Superior temporal gyrus (tissue), 1 donor: ENCODE data around the gene LYSMD2.

Source experiments
- DNase-seq: peaks from one replicate; pipeline ENCODE4 v3.0.0-alpha.2; 2016; ENCODE audit errors: extremely low spot score

The LYSMD2 gene

DNA sequence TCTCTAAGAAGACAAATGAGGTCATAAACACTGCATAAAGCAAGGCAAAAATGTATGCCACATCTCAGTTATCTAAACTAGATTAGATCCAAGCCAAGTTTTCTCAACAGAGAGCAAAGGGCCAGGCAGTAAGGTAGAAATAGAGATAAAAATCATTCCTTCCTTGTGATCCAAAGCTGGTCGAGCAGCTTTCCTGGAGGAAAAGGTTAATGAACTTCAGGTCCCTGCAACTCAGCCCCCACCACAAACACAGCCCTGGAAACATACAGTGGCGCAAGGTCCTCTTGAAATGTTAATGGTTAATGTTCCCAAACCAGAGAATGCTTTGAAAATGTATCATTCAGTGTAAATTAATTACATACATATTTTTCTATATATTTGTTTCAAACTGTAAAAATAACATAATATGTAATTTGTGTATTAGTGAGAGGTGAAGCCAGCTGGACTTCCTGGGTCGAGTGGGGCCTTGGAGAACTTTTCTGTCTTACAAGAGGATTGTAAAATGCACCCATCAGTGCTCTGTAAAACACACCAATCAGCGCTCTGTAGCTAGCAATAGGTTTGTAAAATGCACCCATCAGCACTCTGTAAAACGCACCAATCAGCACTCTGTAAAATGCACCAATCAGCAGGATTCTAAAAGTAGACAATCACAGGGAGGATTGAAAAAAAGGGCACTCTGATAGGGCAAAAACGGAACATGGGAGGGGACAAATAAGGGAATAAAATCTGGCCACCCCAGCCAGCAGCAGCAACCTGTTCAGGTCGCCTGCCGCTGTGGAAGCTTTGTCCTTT lies 17.1 kb downstream of the LYSMD2 start:
- no peak for DNase-seq

DNA sequence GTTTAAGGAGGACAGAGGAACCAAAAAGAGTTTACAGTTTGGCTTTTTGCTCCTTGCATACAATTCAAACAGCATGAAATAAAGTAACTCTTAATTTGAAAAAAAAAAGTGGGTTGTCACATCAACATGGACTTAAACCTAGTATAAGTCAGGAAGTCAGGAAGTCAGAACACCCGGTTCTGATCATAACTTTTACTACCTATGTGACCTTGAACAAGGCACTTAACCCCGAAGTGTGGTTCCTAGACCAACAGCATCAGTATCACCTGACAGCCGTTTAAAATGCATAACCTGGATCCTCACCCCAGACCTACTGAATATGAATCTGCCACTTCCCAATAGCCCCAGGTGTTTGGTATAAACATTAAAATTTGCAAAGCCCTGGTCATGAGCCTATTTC lies 18.7 kb downstream of the LYSMD2 start:
- DNase-seq: no peak

DNA sequence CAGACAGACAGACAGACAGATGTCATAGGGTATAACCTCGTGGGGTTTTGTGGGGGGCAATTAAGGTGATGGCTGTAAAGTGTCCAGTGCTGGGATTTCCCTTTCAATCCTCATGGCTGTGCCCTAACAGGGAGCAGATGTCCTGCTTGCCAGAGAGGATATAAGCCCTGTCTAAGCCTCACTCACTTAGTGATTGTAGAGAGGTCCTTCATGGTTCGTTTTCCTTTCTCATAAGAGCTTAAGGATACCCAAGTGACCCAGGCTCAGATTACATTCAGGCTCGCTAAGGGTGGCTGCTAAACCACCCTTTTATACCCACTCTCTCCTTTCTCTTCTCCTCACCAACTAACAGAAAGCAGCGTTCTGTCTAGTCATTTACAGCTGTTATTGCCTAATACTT lies 19.2 kb downstream of the LYSMD2 start:
- DNase-seq: no peak

DNA sequence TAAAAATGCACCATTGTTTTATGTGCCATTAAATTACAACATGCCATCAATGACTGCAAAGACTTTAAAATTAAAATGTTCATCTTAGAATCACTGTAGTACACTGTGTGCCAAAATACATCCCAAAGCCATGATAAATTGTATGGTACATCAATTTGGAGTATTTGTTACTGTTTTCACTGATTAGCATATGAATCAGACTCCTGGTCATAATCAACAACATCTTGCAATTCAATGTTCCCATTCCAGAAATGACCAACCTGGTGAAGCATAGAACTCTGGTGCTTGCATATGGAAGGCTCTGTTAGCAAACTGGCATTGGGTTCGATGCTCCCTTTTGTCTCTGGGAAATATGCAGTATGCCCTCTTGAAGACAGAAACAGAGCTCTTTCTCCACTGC lies 22.5 kb downstream of the LYSMD2 start:
- DNase-seq: no peak

DNA sequence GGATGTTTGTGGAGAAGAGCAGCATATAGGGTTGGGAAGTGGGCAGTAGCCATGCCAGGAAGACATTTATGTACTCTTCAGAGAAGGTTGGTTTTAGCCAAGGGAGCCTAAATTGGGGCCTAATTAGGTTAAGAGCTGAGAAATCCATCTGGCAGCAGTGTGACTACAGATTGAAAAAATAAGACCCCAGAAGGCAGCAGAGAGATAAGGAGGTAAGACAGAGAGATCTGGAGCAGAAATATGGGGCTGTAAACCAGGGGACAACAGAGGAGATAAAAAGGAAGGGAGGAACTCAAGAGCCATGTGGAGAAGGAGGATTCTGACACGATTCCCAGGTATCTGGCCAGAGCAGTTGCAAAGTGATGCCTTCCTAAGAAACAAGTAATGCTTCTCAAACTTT lies 23.3 kb downstream of the LYSMD2 start:
- DNase-seq: no peak

DNA sequence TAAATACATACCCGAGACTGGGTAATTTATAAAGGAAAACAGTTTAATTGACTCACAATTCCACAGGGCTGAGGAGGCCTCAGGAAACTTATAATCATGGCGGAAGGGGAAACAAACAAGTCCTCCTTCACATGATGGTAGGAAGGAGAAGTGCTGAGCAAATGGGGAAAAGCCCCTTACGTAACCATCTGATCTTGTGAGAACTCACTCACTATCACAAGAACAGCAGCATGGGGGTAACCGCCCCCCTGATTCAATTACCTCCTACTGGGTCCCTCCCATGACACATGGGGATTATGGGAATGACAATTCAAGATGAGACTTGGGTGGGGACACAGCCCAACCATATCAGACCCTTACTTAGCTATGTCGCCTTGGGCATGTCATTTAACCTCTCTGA lies 28.4 kb downstream of the LYSMD2 start:
- no peak for DNase-seq

DNA sequence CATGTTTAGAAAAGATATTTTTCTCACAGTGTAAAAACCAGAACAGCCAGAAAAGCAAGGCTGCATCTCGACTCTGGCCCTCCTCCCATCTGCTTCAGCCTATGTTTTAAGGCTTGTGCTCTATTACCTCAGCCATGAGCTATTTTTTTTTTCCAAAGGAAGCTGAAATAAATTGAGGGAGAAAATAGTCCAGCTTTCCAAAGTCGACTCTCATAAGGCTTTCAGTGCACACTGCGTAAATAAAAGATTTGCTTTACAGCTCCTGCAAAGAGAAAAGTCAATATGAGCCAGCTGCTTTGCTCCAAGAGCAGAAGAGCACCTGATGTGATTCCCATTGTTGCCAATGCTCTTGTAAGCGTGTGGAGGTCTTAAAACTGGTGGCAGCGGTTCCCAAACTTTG lies 29.4 kb downstream of the LYSMD2 start:
- no peak for DNase-seq

DNA sequence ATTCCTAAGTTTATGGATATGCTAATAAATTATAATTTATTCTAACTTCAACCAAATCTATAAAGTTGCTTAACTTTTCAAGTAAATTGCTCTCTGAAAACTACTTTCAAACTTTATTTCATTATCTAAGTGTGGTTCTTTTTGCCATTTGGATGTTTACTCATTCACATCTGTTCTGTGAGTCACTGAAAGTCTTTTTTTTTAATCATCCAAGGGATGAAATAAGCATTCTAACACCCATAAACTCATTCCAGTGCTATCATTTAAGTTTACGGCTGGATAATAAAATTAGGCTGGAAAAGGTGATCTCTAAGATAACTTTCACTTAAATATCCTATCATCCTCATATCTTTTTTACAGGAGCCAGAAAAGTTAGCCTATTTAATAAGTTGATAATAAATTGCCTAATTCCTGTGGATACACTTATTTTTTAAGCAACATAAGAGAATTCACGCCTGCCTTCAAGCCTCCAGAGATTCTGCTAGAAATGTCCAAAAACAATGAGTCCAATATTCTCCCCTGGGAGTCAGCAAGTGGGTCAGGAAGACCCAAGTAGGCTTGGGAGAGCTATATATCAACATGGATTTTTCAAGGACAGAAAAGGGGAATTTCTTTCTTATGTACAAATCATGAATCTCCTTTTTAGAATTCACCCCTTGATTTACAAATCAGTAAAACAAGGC lies 30.4 kb downstream of the LYSMD2 start:
- no peak for DNase-seq

DNA sequence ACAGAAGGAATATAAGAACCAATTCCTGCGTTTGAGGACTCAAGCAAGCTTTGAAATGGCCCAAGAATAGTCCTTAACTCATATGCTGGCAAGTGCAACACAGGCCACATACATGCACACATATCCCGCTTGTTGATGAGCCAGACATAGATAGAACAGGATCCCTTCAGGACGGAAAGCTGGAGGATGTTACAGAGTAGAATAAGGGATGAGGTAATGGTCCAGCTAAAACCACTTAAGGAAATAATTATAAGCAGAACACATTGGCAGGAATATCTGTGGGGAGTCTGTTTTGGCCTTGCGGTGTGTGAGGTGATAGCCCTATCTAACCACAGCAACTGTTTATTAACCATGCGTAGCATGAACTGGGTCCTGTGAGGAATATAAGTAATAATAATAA lies 31.2 kb downstream of the LYSMD2 start:
- DNase-seq: no peak

DNA sequence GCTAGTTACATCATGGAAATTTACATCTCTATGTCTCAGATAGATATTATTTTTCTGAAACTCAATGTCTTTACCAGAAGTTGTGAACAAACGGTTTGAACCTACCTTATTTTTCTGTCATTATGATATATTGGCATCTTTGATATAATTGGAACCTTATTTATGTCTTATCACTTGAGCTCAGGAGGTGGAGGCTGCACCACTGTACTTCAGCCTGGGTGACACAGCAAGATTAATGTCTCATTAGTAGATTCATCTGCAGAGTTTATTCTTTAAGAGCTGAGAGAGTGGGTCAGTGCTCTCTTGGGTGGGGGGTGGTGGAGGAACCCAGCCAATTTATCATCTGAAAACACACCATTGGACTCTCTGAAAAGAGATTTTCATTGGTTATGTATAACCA lies 34.7 kb downstream of the LYSMD2 start:
- DNase-seq: no peak

DNA sequence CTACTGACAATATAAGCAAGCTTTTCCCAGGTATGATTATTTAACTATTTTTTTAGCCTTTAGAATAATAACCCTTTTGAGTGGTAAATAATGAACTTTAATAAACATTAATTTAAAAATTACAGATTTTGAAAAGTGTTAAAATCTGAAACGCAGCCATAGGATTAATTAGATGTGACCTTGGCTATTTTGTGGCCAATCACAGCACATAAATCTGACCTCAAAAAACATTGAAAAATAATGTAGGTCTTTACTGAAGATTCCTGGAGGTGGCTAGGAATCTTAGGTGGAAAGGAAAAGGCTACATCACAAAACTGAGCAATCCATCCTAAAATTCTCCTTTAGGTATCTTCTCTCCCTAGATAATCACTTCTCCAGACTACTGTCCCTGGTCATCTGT lies 38.1 kb downstream of the LYSMD2 start:
- no peak for DNase-seq

DNA sequence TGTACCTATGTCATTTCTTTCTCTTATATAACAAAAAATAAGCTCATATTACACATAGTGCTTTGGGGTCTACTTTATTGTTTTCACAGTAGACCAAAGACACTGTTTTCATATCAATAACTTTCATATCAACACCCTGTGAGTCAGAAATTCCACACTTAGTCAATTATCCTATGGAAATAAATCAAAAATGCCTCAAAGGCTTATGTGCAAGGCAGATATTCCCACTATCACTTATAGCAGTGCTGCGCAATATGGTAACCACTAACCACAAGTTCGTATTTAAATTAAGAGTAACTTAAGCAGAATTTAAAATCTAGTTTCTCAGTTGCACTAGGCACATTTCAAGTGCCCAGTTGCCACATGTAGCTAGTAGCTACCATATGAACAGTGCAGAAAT lies 40.3 kb downstream of the LYSMD2 start:
- DNase-seq: no peak

DNA sequence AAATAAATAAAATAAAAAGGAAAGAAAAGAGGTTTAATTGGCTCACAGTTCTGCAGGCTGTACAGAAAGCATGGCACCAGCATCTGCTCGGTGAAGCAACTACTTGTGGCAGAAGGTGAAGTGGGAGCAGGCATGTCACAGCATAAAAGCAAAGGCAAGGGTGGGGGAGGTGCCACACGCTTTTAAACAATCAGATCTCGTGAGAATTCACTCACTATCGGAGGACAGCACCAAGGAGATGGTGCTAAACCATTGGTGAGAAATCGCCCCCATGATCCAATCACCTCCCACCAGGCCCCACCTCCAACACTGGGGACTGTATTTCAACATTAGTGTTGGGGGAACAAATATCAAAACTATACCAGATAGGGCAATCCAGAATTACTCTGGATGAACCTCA lies 40.9 kb downstream of the LYSMD2 start:
- no peak for DNase-seq

DNA sequence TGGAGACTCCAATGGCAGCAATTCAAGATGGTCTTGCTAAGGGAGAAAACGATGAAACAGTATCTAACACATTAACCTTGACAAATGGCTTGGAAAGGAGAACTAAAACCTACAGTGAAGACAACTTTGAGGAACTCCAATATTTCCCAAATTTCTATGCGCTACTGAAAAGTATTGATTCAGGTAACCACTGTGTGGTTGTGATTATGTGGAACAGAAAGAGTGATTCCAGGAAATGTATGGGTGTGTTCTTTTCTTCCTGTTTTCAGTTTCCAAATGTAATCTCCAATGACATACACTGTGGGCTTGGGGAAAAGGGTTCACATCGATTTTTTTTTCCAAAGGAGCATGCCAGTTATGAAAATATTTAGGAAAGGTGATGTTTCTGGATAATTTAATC lies 45.3 kb downstream of the LYSMD2 start:
- DNase-seq: no peak

DNA sequence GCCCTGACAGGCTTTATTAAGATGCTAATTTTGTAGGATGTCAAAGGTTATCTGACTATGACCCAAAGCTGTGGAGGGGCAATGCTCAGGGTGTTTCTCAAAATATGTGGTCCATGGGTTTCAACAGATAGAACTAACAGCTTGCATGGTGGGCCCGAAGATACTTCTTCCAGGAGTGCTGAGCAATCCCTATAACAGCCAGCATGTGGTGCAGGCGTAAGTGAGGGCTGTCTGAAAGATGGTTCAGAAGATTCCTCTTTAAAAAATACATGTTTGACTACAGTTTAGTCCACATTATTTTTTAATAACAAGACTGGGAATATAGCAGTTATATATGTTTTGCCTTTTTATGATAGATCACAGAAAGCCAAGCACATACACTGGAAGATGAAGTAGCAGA lies 48.6 kb downstream of the LYSMD2 start:
- DNase-seq: no peak

DNA sequence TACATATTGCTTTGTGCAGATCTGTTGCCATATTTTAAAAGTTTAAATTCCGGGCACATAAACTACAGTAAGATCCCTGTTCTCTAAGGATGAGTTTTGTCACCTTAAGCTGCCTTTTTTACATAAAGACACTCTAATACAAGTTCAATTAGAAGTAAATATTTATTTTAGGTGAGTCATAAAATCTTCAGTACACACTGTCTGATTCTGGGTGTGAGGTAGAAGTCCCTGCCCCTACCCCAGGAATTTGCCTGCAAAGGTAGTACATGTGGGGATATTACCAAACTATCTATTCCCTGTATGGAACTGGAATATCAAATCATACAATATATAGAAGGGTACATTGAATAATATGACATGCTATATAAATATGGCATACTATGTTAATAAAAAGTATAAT lies 49.9 kb downstream of the LYSMD2 start:
- DNase-seq: no peak

DNA sequence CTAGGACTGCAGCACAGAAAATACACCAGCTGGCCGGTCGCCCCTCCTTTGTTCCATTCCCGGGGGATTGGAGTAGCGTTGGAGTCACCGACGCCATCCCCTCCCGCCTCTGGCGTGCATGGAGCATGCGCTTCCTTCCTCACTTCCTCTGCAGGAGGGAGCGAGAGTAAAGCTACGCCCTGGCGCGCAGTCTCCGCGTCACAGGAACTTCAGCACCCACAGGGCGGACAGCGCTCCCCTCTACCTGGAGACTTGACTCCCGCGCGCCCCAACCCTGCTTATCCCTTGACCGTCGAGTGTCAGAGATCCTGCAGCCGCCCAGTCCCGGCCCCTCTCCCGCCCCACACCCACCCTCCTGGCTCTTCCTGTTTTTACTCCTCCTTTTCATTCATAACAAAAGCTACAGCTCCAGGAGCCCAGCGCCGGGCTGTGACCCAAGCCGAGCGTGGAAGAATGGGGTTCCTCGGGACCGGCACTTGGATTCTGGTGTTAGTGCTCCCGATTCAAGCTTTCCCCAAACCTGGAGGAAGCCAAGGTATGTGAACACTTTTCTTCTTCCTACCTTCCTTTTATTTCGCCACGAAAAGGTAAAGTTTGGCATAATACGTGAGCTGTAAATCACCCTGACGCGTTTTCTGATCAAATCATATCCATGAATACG lies 56.0 kb downstream of the LYSMD2 start, which contains the start of gene SCG3:
TSS of gene SCG3 (plus strand) at position 201 of the 661 bp plus-strand sequence. CDS start at position 454, 253 bp downstream.
- DNase-seq: peak; percentile 86

DNA sequence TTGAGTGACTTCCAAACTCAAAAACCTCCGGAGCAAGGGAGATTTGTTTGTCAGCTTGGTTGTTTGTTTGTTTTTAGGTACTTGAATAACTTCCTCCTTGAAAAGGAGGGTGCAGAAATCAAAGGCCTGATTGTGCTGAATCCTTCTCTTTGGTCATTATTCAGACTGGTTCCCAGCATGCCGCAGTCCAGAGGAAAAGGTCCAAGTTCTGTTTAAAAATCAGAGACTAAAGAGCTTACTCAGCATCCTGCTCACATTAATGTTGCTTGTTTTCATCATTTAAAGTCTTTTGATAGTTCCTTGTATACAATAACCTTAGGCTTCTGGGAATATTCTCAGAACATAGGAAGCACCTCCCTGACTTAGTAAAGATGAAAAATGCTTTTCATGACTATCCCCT lies 57.1 kb downstream of the LYSMD2 start:
- peak; percentile 75 for DNase-seq

DNA sequence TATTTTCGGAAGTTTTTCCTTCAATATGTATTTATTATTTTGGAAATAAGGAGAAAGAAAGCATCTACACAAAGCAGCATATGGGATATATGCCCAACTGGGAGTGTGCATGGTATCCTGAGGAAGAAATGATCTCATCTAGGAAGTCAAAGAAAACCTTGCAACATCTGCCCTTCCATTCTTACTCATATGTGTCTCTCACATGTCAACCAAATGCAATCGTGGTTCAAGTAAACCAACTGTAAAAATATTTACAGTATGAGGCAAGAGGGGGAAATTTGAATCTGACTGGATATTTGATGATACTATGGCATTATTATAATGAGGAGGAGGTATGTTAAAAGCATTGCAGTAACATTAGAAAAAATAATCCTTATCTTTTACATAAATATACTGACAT lies 59.4 kb downstream of the LYSMD2 start:
- no peak for DNase-seq

DNA sequence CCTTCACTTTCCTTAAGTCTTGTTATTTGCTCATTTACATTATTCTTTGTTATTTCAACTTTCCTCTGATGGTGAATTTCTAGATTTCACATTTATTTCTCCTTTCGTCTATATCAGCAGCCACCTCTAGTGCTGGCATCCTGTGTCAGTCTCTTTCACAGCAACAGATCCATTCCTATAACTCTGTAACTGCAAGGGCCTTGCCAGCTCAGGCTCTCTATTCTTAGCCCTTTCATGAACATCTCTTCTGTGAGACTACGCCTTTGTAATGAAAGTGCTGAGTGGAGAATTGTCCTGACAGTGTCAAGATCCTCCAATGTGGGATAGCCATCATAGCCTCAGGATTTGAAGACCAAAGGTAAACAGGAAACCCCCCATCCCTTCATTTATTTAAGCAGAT lies 60.0 kb downstream of the LYSMD2 start:
- DNase-seq: peak; percentile 55

DNA sequence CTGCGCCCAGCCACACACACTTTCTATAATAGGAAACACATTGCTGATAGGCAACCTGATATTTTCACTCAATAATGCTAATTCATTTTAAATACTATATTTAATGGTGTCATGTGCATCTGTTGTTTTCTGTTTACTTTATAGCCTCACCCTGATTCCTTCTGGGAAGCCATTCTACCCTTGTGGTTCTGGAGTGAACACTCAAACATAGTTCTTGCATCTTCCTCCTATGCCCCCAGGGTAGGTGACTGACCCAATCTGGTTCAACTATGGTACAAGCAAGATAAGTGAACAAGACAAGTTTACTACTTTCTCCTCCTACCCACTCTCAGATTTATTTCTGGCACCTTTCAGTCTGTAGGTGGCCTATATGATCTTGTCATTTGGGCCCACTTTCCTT lies 60.4 kb downstream of the LYSMD2 start:
- DNase-seq: no peak

DNA sequence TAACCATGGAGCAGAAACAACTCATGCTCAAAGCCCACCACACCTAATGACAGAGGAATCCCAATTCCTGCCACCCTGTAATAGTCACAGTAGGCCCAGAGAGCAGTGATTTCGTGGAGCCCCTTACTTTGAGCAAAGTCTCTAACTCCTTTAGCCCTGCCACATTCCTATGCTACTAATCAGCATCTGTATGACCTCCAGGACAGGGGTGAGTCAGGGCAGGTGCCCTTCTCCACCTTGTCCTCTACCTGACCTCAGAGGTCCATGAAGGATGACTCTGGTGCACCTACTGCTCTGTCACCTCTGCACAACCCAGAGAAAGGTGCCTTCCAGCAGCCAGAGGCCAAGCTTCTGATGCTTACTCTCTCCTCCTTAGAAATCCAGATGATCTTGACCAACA lies 62.2 kb downstream of the LYSMD2 start:
- DNase-seq: no peak
